HG02885 (cell line): Measurements from ENCODE around the gene ZMYM2.
A peak's percentile ranks its signal among the peaks of the same experiment; 100 is the strongest.

ENCODE experiments used
- ATAC-seq: cut with Tn5 transposase; IDR thresholded peaks from one replicate; pipeline ENCODE4 v1.9.1; 2021; ENCODE audit warnings: mild to moderate bottlenecking; ENCODE audit not compliant: unreplicated experiment, poor library complexity

The ZMYM2 gene

GRCh38 chr13:20130012-20130411 is 171.5 kb downstream of the ZMYM2 start:
- ATAC-seq, result no peak

- no peak for ATAC-seq
Observed at GRCh38 chr13:20130652-20131051, 172.1 kb downstream of the ZMYM2 start.

- no peak for ATAC-seq
Observed at GRCh38 chr13:20131057-20131832, 172.7 kb downstream of the ZMYM2 start.

GRCh38 chr13:20132052-20132634 is 173.6 kb downstream of the ZMYM2 start:
- ATAC-seq, result no peak

- ATAC-seq, result no peak
Observed at GRCh38 chr13:20134732-20135131, 176.2 kb downstream of the ZMYM2 start.

- ATAC-seq, result peak; percentile 61
Observed at GRCh38 chr13:20136781-20137703, 178.5 kb downstream of the ZMYM2 start.

- ATAC-seq, result no peak
Observed at GRCh38 chr13:20137875-20138274, 179.3 kb downstream of the ZMYM2 start.

GRCh38 chr13:20140487-20140886 is 182.0 kb downstream of the ZMYM2 start:
- no peak for ATAC-seq
